ENCODE measurements around the gene MYH11. TPM values are rescaled to one million over a fixed set of nuclear protein-coding genes. Genes with fewer than 3 reads are reported as not detected.

The MYH11 gene
- total RNA-seq, 1 experiment from 2014 or later, result not detected

GRCh38 chr16:15861996-15862395, 5.2 kb upstream of the MYH11 start:
- CTCF ChIA-PET, result no interaction called here
- H3K4me3 ChIP-seq (ENCODE audit: low read depth, low read length), result no peak overlapping the region
- intact Hi-C loops (cut with micrococcal nuclease; ENCODE audit: unreplicated experiment), result no loop called here
- H3K27me3 Mint-ChIP-seq (ENCODE audit: insufficient read depth, unreplicated experiment), result peaks cover 7% of the 10 kb centered on the region
- no peaks in the 10 kb centered on the region for H3K9me3 ChIP-seq
- POLR2A ChIA-PET, result no interaction called here
- no peaks in the 10 kb centered on the region for H3K36me3 ChIP-seq (ENCODE audit: control insufficient read depth, insufficient read depth, low read length)
- no peaks in the 10 kb centered on the region for H3K4me1 ChIP-seq
- H3K36me3 Mint-ChIP-seq (ENCODE audit: insufficient read depth, unreplicated experiment), result no peaks in the 10 kb centered on the region
- BruUV-seq (replicated peaks), result no TSS peak
- no peak overlapping the region for H3K27ac Mint-ChIP-seq (ENCODE audit: unreplicated experiment)
- no peaks in the 10 kb centered on the region for H3K9me3 Mint-ChIP-seq (ENCODE audit: unreplicated experiment)
- no peaks in the 10 kb centered on the region for H3K27me3 ChIP-seq (replicated peaks; ENCODE audit: control insufficient read depth, insufficient read depth, low read length)
- H3K4me3 Mint-ChIP-seq (ENCODE audit: unreplicated experiment), result no peak overlapping the region
- no peak for DNase-seq
- H3K4me1 Mint-ChIP-seq (ENCODE audit: low read depth, unreplicated experiment), result peaks cover 9% of the 10 kb centered on the region
- no peak for TF ChIP-seq CTCF (IDR thresholded peaks at IDR 0.05; ENCODE audit: insufficient read depth in 1 of 2, low read depth in 1 of 2, low read length in 1 of 2, severe bottlenecking in 1 of 2, unreplicated experiment in 1 of 2)

- peaks cover 9% of the 10 kb centered on the region for H3K4me1 Mint-ChIP-seq (ENCODE audit: low read depth, unreplicated experiment)
- no peaks in the 10 kb centered on the region for H3K36me3 ChIP-seq (ENCODE audit: control insufficient read depth, insufficient read depth, low read length)
- H3K4me3 ChIP-seq (ENCODE audit: low read depth, low read length), result no peak overlapping the region
- POLR2A ChIA-PET, result no interaction called here
- no peak for DNase-seq
- intact Hi-C loops (cut with micrococcal nuclease; ENCODE audit: unreplicated experiment), result no loop called here
- H3K4me3 Mint-ChIP-seq (ENCODE audit: unreplicated experiment), result peak overlapping the region; percentile 33
- CTCF ChIA-PET, result no interaction called here
- no peaks in the 10 kb centered on the region for H3K27me3 ChIP-seq (replicated peaks; ENCODE audit: control insufficient read depth, insufficient read depth, low read length)
- H3K36me3 Mint-ChIP-seq (ENCODE audit: insufficient read depth, unreplicated experiment), result no peaks in the 10 kb centered on the region
- H3K4me1 ChIP-seq, result no peaks in the 10 kb centered on the region
- no TSS peak for BruUV-seq (replicated peaks)
- H3K27ac Mint-ChIP-seq (ENCODE audit: unreplicated experiment), result no peak overlapping the region
- peaks cover 12% of the 10 kb centered on the region for H3K27me3 Mint-ChIP-seq (ENCODE audit: insufficient read depth, unreplicated experiment)
- H3K9me3 Mint-ChIP-seq (ENCODE audit: unreplicated experiment), result no peaks in the 10 kb centered on the region
- H3K9me3 ChIP-seq, result no peaks in the 10 kb centered on the region
- no peak for TF ChIP-seq CTCF (IDR thresholded peaks at IDR 0.05; ENCODE audit: insufficient read depth in 1 of 2, low read depth in 1 of 2, low read length in 1 of 2, severe bottlenecking in 1 of 2, unreplicated experiment in 1 of 2)
These were observed 2.3 kb upstream of the MYH11 start for GRCh38 chr16:15858921-15859668.

- DNase-seq, result peak in 1 of 2 experiments; percentile 9
- Histone ChIP-seq H3K36me3 (ENCODE audit: control insufficient read depth, insufficient read depth, low read length) (no peaks in the 10 kb centered on the region), H3K4me3 (ENCODE audit: low read depth, low read length) (peak overlapping the region; percentile 19; the same call in 1 of the 2 replicates), H3K9me3 (no peaks in the 10 kb centered on the region), H3K4me1 (no peaks in the 10 kb centered on the region), H3K27me3 (replicated peaks; ENCODE audit: control insufficient read depth, insufficient read depth, low read length) (no peaks in the 10 kb centered on the region)
- BruUV-seq (replicated peaks), result no TSS peak
- ChIA-PET CTCF (no interaction called here), POLR2A (no interaction called here)
- Mint-ChIP-seq H3K27ac (ENCODE audit: unreplicated experiment) (no peak overlapping the region), H3K9me3 (ENCODE audit: unreplicated experiment) (no peaks in the 10 kb centered on the region), H3K36me3 (ENCODE audit: insufficient read depth, unreplicated experiment) (no peaks in the 10 kb centered on the region), H3K27me3 (ENCODE audit: insufficient read depth, unreplicated experiment) (peaks cover 16% of the 10 kb centered on the region), H3K4me3 (ENCODE audit: unreplicated experiment) (peak overlapping the region; percentile 67), H3K4me1 (ENCODE audit: low read depth, unreplicated experiment) (peaks cover 9% of the 10 kb centered on the region)
- no peak for TF ChIP-seq CTCF (IDR thresholded peaks at IDR 0.05; ENCODE audit: insufficient read depth in 1 of 2, low read depth in 1 of 2, low read length in 1 of 2, severe bottlenecking in 1 of 2, unreplicated experiment in 1 of 2)
- intact Hi-C loops (cut with micrococcal nuclease; ENCODE audit: unreplicated experiment), result no loop called here
These were observed 1.1 kb upstream of the MYH11 start for GRCh38 chr16:15857724-15858560.

Measured in Caco-2 (cell line).